Neural cell (in vitro differentiated cells): ENCODE results near the gene POLR2B.

Experiments used
- CTCF ChIP-seq: fragments of 450-650 bp; IDR thresholded peaks from 2 replicates; pipeline ENCODE4 v1.5.1; 2014; ENCODE audit warnings: antibody characterized with exemption, mild to moderate bottlenecking, moderate library complexity; ENCODE audit not compliant: poor library complexity, severe bottlenecking
- EP300 ChIP-seq: fragments of 450-650 bp; conservative IDR thresholded peaks from 2 replicates; pipeline ENCODE4 v1.6.1; 2014; ENCODE audit warnings: antibody characterized with exemption, mild to moderate bottlenecking, moderate library complexity; ENCODE audit not compliant: poor library complexity, severe bottlenecking
- EZH2 ChIP-seq: fragments of 200-600, 300-800 bp; shearing (Covaris generic), sonication (generic); IDR thresholded peaks from 2 replicates; pipeline ENCODE4 v1.6.1; 2014; ENCODE audit warnings: antibody characterized with exemption, low read length, borderline replicate concordance, mild to moderate bottlenecking; ENCODE audit not compliant: insufficient read depth, poor library complexity, severe bottlenecking
- POLR2AphosphoS5 ChIP-seq: IDR thresholded peaks from 2 replicates; pipeline ENCODE4 v1.6.1; 2012
- RAD21 ChIP-seq: fragments of 450-650 bp; conservative IDR thresholded peaks from 2 replicates; pipeline ENCODE4 v1.6.1; 2014; ENCODE audit warnings: antibody characterized with exemption, mild to moderate bottlenecking, moderate library complexity
- REST ChIP-seq: IDR thresholded peaks from 2 replicates; pipeline ENCODE4 v1.6.1; 2012; ENCODE audit warnings: borderline replicate concordance
- TAF1 ChIP-seq: IDR thresholded peaks from 2 replicates; pipeline ENCODE4 v1.6.1; 2012; ENCODE audit warnings: low read depth

- no peak for TF ChIP-seq CTCF
- no peak for TF ChIP-seq REST
- TF ChIP-seq RAD21 = no peak
- TF ChIP-seq EZH2 = no peak
- TF ChIP-seq TAF1 = no peak
- no peak for TF ChIP-seq POLR2AphosphoS5
- no peak for TF ChIP-seq EP300
These were observed 8.3 kb downstream of the POLR2B start for GRCh38 chr4:56986952-56987351.
